IPS-15b (cell line): Measurements from ENCODE around the gene XIRP1.

Experiments
- H3K27me3 ChIP-seq: one replicate; pipeline ENCODE4 v1.6.1; 2013; ENCODE audit warnings: low read length; ENCODE audit not compliant: control insufficient read depth, insufficient read depth
- H3K36me3 ChIP-seq: one replicate; pipeline ENCODE4 v1.6.1; 2013; ENCODE audit warnings: low read length; ENCODE audit not compliant: control insufficient read depth, insufficient read depth
- H3K4me1 ChIP-seq: one replicate; pipeline ENCODE4 v1.6.1; 2013; ENCODE audit warnings: mild to moderate bottlenecking, low read length; ENCODE audit not compliant: control insufficient read depth, insufficient read depth
- H3K4me3 ChIP-seq: one replicate; pipeline ENCODE4 v1.5.1; 2013; ENCODE audit warnings: low read depth, low read length
- H3K9ac ChIP-seq: one replicate; pipeline ENCODE4 v1.6.1; 2013; ENCODE audit warnings: low read depth, mild to moderate bottlenecking, low read length
- H3K9me3 ChIP-seq: one replicate; pipeline ENCODE4 v1.6.1; 2013; ENCODE audit warnings: mild to moderate bottlenecking, low read length; ENCODE audit not compliant: control insufficient read depth, insufficient read depth

Gene XIRP1

GRCh38 chr3:39190281-39191025, 1.9 kb downstream of the XIRP1 start:
- no peak overlapping the region for H3K4me3 ChIP-seq
- peaks cover 2% of the 10 kb centered on the region for H3K4me1 ChIP-seq
- H3K36me3 ChIP-seq = no peaks in the 10 kb centered on the region
- no peaks in the 10 kb centered on the region for H3K9me3 ChIP-seq
- H3K27me3 ChIP-seq = no peaks in the 10 kb centered on the region
- no peak overlapping the region for H3K9ac ChIP-seq

GRCh38 chr3:39189959-39190269, 2.5 kb downstream of the XIRP1 start:
- Histone ChIP-seq H3K27me3 (no peaks in the 10 kb centered on the region), H3K4me1 (peaks cover 2% of the 10 kb centered on the region), H3K36me3 (no peaks in the 10 kb centered on the region), H3K9me3 (no peaks in the 10 kb centered on the region), H3K9ac (no peak overlapping the region), H3K4me3 (no peak overlapping the region)

DNA sequence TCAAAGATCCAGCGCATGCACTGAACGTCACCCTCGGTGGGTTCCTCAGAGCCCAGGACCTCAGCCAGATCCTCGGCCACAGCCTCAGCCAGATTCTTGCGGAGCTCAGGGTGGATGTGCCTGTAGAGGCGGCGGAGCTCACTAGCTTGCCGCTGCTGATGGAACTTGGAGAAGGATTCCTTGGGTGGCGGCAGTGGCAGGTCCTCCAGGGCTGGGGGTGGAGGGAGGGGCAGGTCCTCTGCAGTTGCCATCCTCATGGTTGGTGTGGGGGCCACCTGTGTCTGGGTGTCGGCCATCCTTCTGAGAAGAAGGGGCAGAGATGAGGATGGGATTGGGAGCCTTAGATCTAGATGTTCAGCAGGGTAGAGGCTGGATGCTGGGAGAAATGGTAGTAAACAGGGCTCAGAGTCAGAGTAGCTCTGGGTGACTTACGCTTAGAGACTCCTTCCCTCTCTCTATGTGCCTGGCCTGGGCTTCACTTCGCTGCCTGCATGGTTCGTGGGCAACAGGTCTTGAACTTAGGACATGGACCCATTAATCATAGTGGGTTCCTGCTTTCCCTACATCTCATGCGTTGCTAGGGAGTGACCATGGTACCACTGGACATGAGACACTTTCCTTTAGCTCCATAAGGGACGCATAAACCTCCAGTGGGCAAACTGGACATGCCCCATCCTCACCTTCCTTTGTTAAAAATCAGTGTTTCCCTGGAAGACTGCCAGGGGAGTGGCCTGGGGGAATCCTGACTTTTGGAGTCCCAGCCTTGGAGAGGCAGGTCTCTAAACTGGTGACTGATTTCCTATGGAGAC, 3.0 kb downstream of the XIRP1 start:
- Histone ChIP-seq H3K9ac (no peak overlapping the region), H3K27me3 (no peaks in the 10 kb centered on the region), H3K9me3 (no peaks in the 10 kb centered on the region), H3K4me1 (peaks cover 2% of the 10 kb centered on the region), H3K4me3 (no peak overlapping the region), H3K36me3 (no peaks in the 10 kb centered on the region)

- Histone ChIP-seq H3K27me3 (no peaks in the 10 kb centered on the region), H3K9me3 (no peaks in the 10 kb centered on the region), H3K4me1 (peaks cover 2% of the 10 kb centered on the region), H3K9ac (no peak overlapping the region), H3K4me3 (no peak overlapping the region), H3K36me3 (no peaks in the 10 kb centered on the region)
Observed at GRCh38 chr3:39188271-39189149, 3.9 kb downstream of the XIRP1 start.

DNA sequence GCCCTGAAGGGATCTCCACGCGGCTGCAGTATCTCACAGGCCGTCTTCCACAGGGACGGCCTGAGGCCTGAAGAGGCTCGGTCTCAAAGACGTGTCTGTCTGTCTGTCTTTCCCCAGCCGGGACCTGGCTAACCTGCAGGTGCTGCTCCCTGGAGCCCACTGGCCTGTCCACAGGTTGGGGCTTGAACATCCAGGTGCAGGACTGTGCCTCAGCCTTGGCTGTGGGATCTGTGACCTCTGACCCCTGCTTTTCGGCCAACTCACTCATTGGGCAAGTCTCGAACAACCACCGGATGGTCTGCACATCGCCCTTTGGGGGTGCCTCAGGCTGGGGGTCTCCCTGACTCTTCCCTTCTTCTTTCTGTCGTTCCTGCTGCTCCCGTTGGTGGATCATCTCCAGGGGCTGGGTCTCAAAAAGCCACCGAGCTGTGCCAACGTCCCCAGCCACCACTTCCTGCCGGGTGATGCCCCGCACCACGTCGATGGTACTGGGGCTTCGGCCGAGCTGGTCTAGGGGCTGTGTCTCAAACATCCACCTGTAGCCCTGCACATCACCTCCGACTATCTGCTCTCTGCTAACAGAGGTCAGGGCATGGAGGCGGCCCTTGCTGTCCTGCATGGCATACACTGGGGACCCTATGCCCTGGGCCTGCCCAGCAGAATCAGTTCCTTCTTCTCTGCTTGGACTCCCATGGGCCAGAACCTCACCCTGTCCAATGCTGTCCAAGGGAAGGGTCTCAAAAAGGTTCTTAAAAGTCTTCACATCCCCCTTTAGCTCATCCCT, 4.8 kb downstream of the XIRP1 start:
- H3K36me3 ChIP-seq = no peaks in the 10 kb centered on the region
- H3K9ac ChIP-seq = no peak overlapping the region
- no peak overlapping the region for H3K4me3 ChIP-seq
- H3K4me1 ChIP-seq = peaks cover 2% of the 10 kb centered on the region
- no peaks in the 10 kb centered on the region for H3K9me3 ChIP-seq
- H3K27me3 ChIP-seq = no peaks in the 10 kb centered on the region

- H3K4me1 ChIP-seq = peaks cover 2% of the 10 kb centered on the region
- no peak overlapping the region for H3K9ac ChIP-seq
- no peaks in the 10 kb centered on the region for H3K36me3 ChIP-seq
- H3K27me3 ChIP-seq = no peaks in the 10 kb centered on the region
- no peaks in the 10 kb centered on the region for H3K9me3 ChIP-seq
- H3K4me3 ChIP-seq = no peak overlapping the region
Observed at GRCh38 chr3:39186692-39187151, 5.7 kb downstream of the XIRP1 start.

GRCh38 chr3:39185959-39186691, 6.3 kb downstream of the XIRP1 start:
- Histone ChIP-seq H3K9me3 (no peaks in the 10 kb centered on the region), H3K9ac (no peak overlapping the region), H3K4me1 (peaks cover 3% of the 10 kb centered on the region), H3K27me3 (no peaks in the 10 kb centered on the region), H3K4me3 (no peak overlapping the region), H3K36me3 (no peaks in the 10 kb centered on the region)

DNA sequence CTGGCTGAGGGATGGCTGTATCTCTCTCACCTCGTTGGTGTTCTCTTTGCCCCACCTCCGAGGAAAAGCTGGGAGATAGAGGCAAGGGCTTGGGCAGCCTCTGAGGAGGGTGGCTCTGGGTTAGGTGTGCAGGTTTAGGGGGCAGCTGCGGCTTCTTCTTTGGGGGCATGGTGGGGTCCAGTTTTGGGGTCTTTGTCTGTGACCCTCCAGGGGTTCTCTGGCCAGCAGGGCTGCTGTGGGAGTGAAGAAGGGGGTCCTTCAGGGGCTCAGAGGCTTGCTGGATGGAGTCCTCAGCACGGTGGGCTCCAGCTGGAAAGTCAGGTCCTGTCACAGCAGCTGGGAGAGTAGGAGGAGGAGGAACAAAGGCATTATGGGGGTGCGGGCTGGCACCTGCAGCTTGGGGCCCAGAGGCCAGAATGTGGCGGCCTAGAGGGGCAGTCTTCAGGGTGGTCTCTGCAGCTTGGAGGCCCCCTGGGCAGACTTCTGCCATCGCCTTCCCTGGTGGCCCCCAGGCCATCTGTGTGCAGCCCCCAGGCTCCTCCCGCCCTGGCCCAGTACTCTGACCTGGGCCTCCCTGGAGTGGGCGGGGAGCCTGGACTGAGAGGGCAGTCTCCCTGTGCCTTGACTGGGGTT, 7.0 kb downstream of the XIRP1 start:
- Histone ChIP-seq H3K36me3 (no peaks in the 10 kb centered on the region), H3K4me1 (peaks cover 4% of the 10 kb centered on the region), H3K9ac (no peak overlapping the region), H3K4me3 (no peak overlapping the region), H3K9me3 (no peaks in the 10 kb centered on the region), H3K27me3 (peaks cover under 1% of the 10 kb centered on the region)

DNA sequence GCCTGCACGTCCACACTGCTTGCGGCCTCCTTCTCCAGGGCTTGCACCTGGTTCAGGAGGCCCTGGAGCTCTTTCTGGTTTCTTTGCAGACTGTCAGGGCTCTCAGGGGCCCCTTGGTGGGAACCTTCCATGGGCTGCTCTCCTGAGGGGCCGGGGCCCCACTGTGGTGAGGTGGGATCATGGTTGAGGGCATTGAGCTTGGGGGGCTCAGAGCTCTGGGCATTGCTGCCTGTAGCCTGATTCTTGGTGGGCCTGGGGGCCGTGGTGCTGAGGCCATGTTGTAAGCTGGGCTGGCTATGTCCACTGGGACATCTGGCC, 7.5 kb downstream of the XIRP1 start:
- Histone ChIP-seq H3K27me3 (peaks cover 6% of the 10 kb centered on the region), H3K9me3 (no peaks in the 10 kb centered on the region), H3K9ac (no peak overlapping the region), H3K36me3 (no peaks in the 10 kb centered on the region), H3K4me1 (peaks cover 8% of the 10 kb centered on the region), H3K4me3 (no peak overlapping the region)

DNA sequence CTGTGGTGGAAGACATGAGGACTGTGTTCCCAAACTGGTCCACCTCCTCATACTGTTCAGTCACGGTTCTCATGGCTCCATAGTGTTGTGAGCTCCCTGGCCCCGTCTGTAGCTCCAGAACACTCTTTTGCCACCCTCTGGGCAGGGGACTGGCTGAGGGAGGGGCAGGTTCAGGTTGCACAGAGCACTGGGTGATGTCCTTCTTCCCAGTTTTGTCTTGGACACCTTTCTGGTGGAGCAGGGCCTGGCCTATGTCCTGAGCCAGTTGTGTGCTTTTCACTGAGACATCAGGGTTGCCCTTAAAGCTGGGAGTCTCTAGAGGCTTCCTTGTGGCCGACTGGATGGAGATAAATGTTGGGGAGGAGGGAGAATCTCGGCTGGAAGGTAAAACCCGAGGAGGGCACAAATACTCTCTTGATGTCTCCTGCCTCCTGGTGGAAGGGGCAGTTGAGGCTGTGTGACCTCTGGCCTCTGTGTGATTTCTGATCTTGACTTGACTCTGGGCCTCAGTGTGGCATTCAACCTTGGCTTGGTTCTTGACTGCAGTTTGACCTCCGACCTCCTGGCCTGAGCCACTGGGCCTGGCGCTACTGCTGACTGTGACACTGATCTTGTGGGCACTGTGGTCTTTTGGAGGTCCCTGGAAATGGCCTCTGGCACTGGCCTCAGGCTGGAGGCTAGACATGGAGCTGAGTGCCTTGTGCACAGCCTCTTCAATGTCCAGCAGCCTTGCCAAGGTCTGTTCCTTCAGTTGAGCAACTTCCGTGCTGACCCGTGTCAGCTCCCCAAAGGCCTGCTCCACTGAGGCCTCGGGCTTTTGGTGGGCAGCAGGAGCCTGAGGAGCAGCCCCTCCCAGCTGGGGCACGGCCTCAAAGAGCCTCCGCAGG, 8.1 kb downstream of the XIRP1 start:
- no peaks in the 10 kb centered on the region for H3K36me3 ChIP-seq
- no peaks in the 10 kb centered on the region for H3K9me3 ChIP-seq
- no peak overlapping the region for H3K4me3 ChIP-seq
- H3K9ac ChIP-seq = no peak overlapping the region
- H3K27me3 ChIP-seq = peaks cover 12% of the 10 kb centered on the region
- H3K4me1 ChIP-seq = peaks cover 11% of the 10 kb centered on the region
